ENCODE measurements around the gene CDS2. TPM values are rescaled to one million over a fixed set of nuclear protein-coding genes. Genes with fewer than 3 reads are reported as not detected.

CDS2 gene
- total and polyA plus RNA-seq, 4 donors = 9.6 to 31.6 (median 14.4) TPM

DNA sequence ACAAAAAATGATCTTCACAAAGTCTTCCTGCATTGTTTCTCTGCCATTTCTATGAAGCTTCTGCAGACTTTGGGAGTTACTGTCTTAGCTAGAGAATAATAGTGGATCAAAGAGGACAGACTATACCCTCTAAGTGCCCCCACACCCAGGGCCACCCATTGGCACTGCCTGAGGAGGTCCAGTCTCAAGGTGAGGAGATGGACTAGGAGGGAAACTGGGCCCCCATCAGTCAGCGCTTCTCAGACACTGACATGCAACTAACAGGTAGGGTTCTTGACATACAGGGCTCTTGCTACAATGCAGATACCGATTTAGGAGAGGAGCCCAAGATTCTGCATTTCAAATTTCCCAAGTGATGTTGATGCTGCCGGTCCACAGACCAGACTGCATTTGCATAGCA lies 31.4 kb upstream of the CDS2 start:
- Histone ChIP-seq H3K9me3 (ENCODE audit: control insufficient read depth in 4 of 4, low read length in 3 of 4) (no peaks in the 10 kb centered on the region), H3K36me3 (ENCODE audit: control insufficient read depth in 4 of 4, insufficient read depth in 3 of 4, low read depth in 1 of 4, low read length in 3 of 4) (peaks cover 0 to 16% (median 11%) of the 10 kb centered on the region in 4 donors), H3K4me1 (ENCODE audit: control insufficient read depth in 4 of 4, insufficient read depth in 4 of 4, low read length in 3 of 4) (no peaks in the 10 kb centered on the region), H3K27ac (ENCODE audit: low read depth in 1 of 2, low read length in 2 of 2) (no peak overlapping the region), H3K9ac (ENCODE audit: low read depth in 1 of 2, low read length in 2 of 2) (no peak overlapping the region), H3K4me3 (ENCODE audit: low read depth in 1 of 3, low read length in 3 of 3) (no peak overlapping the region), H3K27me3 (ENCODE audit: control insufficient read depth in 4 of 4, insufficient read depth in 4 of 4, low read length in 3 of 4) (no peaks in the 10 kb centered on the region)
- WGBS = 93% methylated on average over 3 of the region's 3 CpGs
- DNase-seq (ENCODE audit: low spot score) = no peak
- no peak for TF ChIP-seq HNF4A (conservative IDR thresholded peaks at IDR 0.05)

GRCh38 chr20:5095931-5096330 lies 30.9 kb upstream of the CDS2 start:
- DNase-seq (ENCODE audit: low spot score) = no peak
- Histone ChIP-seq H3K36me3 (ENCODE audit: control insufficient read depth in 4 of 4, insufficient read depth in 3 of 4, low read depth in 1 of 4, low read length in 3 of 4) (peaks cover 0 to 16% (median 12%) of the 10 kb centered on the region in 4 donors), H3K4me1 (ENCODE audit: control insufficient read depth in 4 of 4, insufficient read depth in 4 of 4, low read length in 3 of 4) (no peaks in the 10 kb centered on the region), H3K27ac (ENCODE audit: low read depth in 1 of 2, low read length in 2 of 2) (no peak overlapping the region), H3K9me3 (ENCODE audit: control insufficient read depth in 4 of 4, low read length in 3 of 4) (no peaks in the 10 kb centered on the region), H3K27me3 (ENCODE audit: control insufficient read depth in 4 of 4, insufficient read depth in 4 of 4, low read length in 3 of 4) (no peaks in the 10 kb centered on the region), H3K9ac (ENCODE audit: low read depth in 1 of 2, low read length in 2 of 2) (no peak overlapping the region), H3K4me3 (ENCODE audit: low read depth in 1 of 3, low read length in 3 of 3) (no peak overlapping the region)
- no peak for TF ChIP-seq JUND (IDR thresholded peaks at IDR 0.05)
- TF ChIP-seq MAX (IDR thresholded peaks at IDR 0.05) = no peak
- TF ChIP-seq FOXA1 (IDR thresholded peaks at IDR 0.05) = no peak
- no peak for TF ChIP-seq SP1 (IDR thresholded peaks at IDR 0.05)
- no peak for TF ChIP-seq HNF4G (IDR thresholded peaks at IDR 0.05)
- no peak for TF ChIP-seq CTCF (IDR thresholded peaks at IDR 0.05; ENCODE audit: low read depth, low read length, missing input control)
- no peak for TF ChIP-seq ATF3 (IDR thresholded peaks at IDR 0.05)
- TF ChIP-seq RXRA (IDR thresholded peaks at IDR 0.05) = no peak
- TF ChIP-seq, protein P1, sequence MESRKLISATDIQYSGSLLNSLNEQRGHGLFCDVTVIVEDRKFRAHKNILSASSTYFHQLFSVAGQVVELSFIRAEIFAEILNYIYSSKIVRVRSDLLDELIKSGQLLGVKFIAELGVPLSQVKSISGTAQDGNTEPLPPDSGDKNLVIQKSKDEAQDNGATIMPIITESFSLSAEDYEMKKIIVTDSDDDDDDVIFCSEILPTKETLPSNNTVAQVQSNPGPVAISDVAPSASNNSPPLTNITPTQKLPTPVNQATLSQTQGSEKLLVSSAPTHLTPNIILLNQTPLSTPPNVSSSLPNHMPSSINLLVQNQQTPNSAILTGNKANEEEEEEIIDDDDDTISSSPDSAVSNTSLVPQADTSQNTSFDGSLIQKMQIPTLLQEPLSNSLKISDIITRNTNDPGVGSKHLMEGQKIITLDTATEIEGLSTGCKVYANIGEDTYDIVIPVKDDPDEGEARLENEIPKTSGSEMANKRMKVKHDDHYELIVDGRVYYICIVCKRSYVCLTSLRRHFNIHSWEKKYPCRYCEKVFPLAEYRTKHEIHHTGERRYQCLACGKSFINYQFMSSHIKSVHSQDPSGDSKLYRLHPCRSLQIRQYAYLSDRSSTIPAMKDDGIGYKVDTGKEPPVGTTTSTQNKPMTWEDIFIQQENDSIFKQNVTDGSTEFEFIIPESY (IDR thresholded peaks at IDR 0.05) = no peak
- no peak for TF ChIP-seq RAD21 (IDR thresholded peaks at IDR 0.05)
- no peak for TF ChIP-seq HNF4A (conservative IDR thresholded peaks at IDR 0.05)
- TF ChIP-seq, protein P2, sequence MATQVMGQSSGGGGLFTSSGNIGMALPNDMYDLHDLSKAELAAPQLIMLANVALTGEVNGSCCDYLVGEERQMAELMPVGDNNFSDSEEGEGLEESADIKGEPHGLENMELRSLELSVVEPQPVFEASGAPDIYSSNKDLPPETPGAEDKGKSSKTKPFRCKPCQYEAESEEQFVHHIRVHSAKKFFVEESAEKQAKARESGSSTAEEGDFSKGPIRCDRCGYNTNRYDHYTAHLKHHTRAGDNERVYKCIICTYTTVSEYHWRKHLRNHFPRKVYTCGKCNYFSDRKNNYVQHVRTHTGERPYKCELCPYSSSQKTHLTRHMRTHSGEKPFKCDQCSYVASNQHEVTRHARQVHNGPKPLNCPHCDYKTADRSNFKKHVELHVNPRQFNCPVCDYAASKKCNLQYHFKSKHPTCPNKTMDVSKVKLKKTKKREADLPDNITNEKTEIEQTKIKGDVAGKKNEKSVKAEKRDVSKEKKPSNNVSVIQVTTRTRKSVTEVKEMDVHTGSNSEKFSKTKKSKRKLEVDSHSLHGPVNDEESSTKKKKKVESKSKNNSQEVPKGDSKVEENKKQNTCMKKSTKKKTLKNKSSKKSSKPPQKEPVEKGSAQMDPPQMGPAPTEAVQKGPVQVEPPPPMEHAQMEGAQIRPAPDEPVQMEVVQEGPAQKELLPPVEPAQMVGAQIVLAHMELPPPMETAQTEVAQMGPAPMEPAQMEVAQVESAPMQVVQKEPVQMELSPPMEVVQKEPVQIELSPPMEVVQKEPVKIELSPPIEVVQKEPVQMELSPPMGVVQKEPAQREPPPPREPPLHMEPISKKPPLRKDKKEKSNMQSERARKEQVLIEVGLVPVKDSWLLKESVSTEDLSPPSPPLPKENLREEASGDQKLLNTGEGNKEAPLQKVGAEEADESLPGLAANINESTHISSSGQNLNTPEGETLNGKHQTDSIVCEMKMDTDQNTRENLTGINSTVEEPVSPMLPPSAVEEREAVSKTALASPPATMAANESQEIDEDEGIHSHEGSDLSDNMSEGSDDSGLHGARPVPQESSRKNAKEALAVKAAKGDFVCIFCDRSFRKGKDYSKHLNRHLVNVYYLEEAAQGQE (IDR thresholded peaks at IDR 0.05) = no peak
- no peak for TF ChIP-seq FOXA2 (IDR thresholded peaks at IDR 0.05)
- no peak for TF ChIP-seq TAF1 (conservative IDR thresholded peaks at IDR 0.05)
- no peak for TF ChIP-seq YY1 (IDR thresholded peaks at IDR 0.05)
- TF ChIP-seq NR2F2 (IDR thresholded peaks at IDR 0.05) = no peak
- 95% methylated on average over 3 of the region's 3 CpGs for WGBS
